ENCODE data around the gene SMYD3. TPM values are rescaled to one million over a fixed set of nuclear protein-coding genes. Genes with fewer than 3 reads are reported as not detected.

The SMYD3 gene
- total RNA-seq, 2 experiments from 2014 or later = 22.6 to 24.6 TPM

DNA sequence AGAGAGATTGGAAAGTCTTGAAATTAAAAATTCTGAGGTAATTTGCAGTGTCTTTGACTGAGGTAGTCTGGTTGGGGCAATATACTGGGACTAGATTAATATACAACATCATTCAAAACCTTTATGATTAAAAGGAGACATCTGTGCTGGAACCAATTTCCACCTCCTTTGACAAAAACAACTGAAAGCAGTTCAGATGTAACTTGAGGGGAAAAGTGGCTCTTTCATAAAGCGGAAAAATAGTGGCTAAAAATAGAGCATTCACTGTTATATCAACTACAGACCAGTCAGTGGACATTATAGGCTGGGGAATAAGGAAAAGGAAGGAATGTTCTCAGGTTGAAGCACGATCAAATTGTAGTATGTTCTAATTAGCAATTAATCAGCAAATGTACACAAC, 635.9 kb downstream of the SMYD3 start:
- Mint-ChIP-seq H3K9me3 (no peaks in the 10 kb centered on the region), H3K27me3 (no peaks in the 10 kb centered on the region), H3K4me3 (no peak overlapping the region), H3K4me1 (ENCODE audit: low read depth) (no peaks in the 10 kb centered on the region), H3K27ac (no peak overlapping the region), H3K36me3 (ENCODE audit: low read depth) (peaks cover 3% of the 10 kb centered on the region)
- ATAC-seq (no peak), DNase-seq (no peak)
- POLR2A ChIA-PET = no interaction called here
- TF ChIP-seq, protein P1, sequence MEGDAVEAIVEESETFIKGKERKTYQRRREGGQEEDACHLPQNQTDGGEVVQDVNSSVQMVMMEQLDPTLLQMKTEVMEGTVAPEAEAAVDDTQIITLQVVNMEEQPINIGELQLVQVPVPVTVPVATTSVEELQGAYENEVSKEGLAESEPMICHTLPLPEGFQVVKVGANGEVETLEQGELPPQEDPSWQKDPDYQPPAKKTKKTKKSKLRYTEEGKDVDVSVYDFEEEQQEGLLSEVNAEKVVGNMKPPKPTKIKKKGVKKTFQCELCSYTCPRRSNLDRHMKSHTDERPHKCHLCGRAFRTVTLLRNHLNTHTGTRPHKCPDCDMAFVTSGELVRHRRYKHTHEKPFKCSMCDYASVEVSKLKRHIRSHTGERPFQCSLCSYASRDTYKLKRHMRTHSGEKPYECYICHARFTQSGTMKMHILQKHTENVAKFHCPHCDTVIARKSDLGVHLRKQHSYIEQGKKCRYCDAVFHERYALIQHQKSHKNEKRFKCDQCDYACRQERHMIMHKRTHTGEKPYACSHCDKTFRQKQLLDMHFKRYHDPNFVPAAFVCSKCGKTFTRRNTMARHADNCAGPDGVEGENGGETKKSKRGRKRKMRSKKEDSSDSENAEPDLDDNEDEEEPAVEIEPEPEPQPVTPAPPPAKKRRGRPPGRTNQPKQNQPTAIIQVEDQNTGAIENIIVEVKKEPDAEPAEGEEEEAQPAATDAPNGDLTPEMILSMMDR (IDR thresholded peaks at IDR 0.05) = no peak
- intact Hi-C loops (cut with micrococcal nuclease) = no loop called here
- CTCF ChIA-PET = no interaction called here

DNA sequence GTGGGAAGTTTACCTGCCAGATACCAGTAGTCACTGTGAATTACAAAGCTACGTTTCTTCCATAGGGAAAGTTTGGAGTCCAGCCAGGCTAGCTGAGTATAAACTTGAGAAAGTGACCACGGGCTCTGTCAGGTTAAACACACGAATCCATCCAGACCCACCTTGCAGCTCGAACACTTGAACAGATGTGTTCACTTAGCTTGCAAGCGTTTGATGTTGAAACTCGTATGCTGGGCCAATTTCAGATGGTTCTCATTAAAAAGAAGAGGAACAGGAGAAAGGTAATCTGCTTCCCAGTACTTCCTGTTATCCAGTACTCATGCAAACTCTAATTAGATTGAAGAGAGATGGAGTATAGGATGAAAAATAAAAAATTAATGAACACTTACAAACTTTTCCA, 636.4 kb downstream of the SMYD3 start:
- intact Hi-C loops (cut with micrococcal nuclease) = no loop called here
- no peak for DNase-seq
- TF ChIP-seq, protein P1 (IDR thresholded peaks at IDR 0.05) = no peak
- Mint-ChIP-seq H3K27me3 (no peaks in the 10 kb centered on the region), H3K4me3 (no peak overlapping the region), H3K36me3 (ENCODE audit: low read depth) (peaks cover 3% of the 10 kb centered on the region), H3K4me1 (ENCODE audit: low read depth) (no peaks in the 10 kb centered on the region), H3K9me3 (no peaks in the 10 kb centered on the region), H3K27ac (no peak overlapping the region)
- ChIA-PET CTCF (no interaction called here), POLR2A (no interaction called here)
- ATAC-seq = no peak

DNA sequence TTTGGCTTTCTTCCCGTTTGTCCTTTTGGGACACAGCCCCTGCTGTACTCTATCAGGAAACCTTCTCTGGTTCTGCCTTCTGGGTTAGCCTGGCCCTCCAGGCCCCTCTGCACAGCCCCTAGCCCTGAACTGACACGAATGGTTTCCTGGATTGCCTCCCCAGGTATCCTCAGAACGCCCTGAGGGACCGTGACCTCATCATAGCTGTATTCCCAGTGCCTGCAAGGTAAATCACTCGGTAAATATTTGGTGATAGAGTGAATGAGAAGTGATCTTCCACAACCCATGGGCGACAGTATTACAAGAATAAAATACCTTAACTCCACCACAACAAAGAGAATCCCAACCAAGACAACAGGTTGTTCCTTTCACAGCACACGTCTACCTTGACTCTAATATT, 637.2 kb downstream of the SMYD3 start:
- ChIA-PET POLR2A (no interaction called here), CTCF (no interaction called here)
- Mint-ChIP-seq H3K9me3 (no peaks in the 10 kb centered on the region), H3K27ac (no peak overlapping the region), H3K36me3 (ENCODE audit: low read depth) (peaks cover 4% of the 10 kb centered on the region), H3K27me3 (no peaks in the 10 kb centered on the region), H3K4me3 (no peak overlapping the region), H3K4me1 (ENCODE audit: low read depth) (no peaks in the 10 kb centered on the region)
- TF ChIP-seq, protein P1 (IDR thresholded peaks at IDR 0.05) = no peak
- intact Hi-C loops (cut with micrococcal nuclease) = no loop called here
- no peak for ATAC-seq
- DNase-seq = no peak

DNA sequence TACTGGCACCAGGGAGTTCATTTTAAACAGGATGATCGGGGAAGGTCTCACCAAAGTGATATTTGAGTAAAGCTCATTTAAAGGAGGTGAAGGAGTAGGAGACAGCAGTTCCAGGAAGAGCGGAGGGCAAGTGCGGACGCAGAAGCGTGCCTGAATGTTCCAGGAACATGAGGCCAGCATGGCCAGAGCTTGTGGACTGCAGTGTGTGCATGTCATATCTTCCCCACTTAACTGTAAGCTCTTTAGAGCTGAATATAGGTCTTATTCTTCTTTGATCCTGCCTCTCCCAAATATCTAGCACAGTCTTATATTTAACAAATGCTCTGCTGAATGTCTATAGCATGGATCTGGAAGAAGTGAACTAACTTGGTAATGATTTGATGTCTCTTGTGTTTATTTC, 639.3 kb downstream of the SMYD3 start:
- no peaks in the 10 kb centered on the region for H3K4me1 Mint-ChIP-seq (ENCODE audit: low read depth)
- TF ChIP-seq, protein P1 (IDR thresholded peaks at IDR 0.05) = no peak
- no peak overlapping the region for H3K27ac Mint-ChIP-seq
- no peak for ATAC-seq
- no peaks in the 10 kb centered on the region for H3K9me3 Mint-ChIP-seq
- CTCF ChIA-PET = no interaction called here
- H3K36me3 Mint-ChIP-seq (ENCODE audit: low read depth) = peaks cover 11% of the 10 kb centered on the region
- POLR2A ChIA-PET = interaction anchor here (0.8 kb wide), 1 partner anchor 10 kb away, joined by 3 read pairs; no protein-coding TSS in a partner anchor
- no peak overlapping the region for H3K4me3 Mint-ChIP-seq
- DNase-seq = no peak
- intact Hi-C loops (cut with micrococcal nuclease) = no loop called here
- H3K27me3 Mint-ChIP-seq = no peaks in the 10 kb centered on the region

DNA sequence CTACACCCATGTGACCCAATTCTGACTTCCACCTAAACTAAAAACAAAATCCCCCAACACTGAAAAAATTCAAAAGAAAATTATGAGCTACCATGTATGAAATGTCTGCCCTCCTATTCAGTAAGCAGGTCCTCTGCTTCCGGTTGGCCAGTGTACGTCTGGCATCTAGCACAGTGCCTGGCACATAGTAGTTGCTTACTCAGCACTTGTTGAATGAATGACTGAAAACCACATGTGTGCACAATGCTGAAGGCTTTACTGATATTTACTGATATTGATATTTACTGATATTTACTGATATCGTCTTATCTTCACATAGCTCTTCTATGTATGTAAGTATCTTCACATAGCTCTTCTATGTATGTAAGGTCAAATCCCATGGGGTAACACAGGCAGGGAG, 642.2 kb downstream of the SMYD3 start:
- no peaks in the 10 kb centered on the region for H3K4me1 Mint-ChIP-seq (ENCODE audit: low read depth)
- H3K4me3 Mint-ChIP-seq = no peak overlapping the region
- POLR2A ChIA-PET = no interaction called here
- DNase-seq (no peak), ATAC-seq (no peak)
- intact Hi-C loops (cut with micrococcal nuclease) = no loop called here
- H3K27me3 Mint-ChIP-seq = no peaks in the 10 kb centered on the region
- no peaks in the 10 kb centered on the region for H3K9me3 Mint-ChIP-seq
- no peak overlapping the region for H3K27ac Mint-ChIP-seq
- CTCF ChIA-PET = no interaction called here
- TF ChIP-seq, protein P1 (IDR thresholded peaks at IDR 0.05) = no peak
- H3K36me3 Mint-ChIP-seq (ENCODE audit: low read depth) = peaks cover 8% of the 10 kb centered on the region
